Placental pericyte (primary cell): ENCODE measurements around the gene BRI3BP. TPM values are rescaled to one million over a fixed set of nuclear protein-coding genes. Genes with fewer than 3 reads are reported as not detected.

Experiments
- small RNA-seq: library from RNA; depleted of rRNA; stranded (forward); fragments of <200 nt; gene quantifications from one replicate; pipeline ENCODE3, GENCODE V24; 2012; ENCODE audit warnings: low replicate concordance
- total RNA-seq: library from RNA; depleted of rRNA; stranded (reverse); fragments of >200 nt; gene quantifications from 2 replicates; pipeline ENCODE4 v1.2.3, GENCODE V29; 2012

BRI3BP gene
- 1.5 and 12.2 TPM in 2 replicates for total RNA-seq

GRCh38 chr12:124993626-124994436 lies at the start of gene BRI3BP:
BRI3BP (plus strand) TSS chr12:124993645; CDS start chr12:124993791, 146 bp downstream.

GRCh38 chr12:125065021-125065918 lies 71.8 kb downstream of the BRI3BP start, which contains the start of gene AACS:
AACS (plus strand) TSS chr12:125065435; CDS start chr12:125065585, 150 bp downstream.

Small RNA genes within 50 kb of the gene (small RNA-seq; reads per million reads assigned to genes)
- not detected for gene AC122688.1

Other genes starting within 250 kb of the BRI3BP start
- 14.0 and 43.3 TPM in 2 replicates for gene SCARB1, start 129.8 kb upstream of the BRI3BP start, total RNA-seq
- 1,588 and 2,964 TPM in 2 replicates for gene UBC, start 79.0 kb upstream of the BRI3BP start, total RNA-seq
- 16.2 and 29.1 TPM in 2 replicates for gene DHX37, start 4.5 kb upstream of the BRI3BP start, total RNA-seq
- 46.5 and 69.8 TPM in 2 replicates for gene AACS, start 71.8 kb downstream of the BRI3BP start, total RNA-seq
- gene TMEM132B, start 192.7 kb downstream of the BRI3BP start, total RNA-seq: 0.44 and 19.5 TPM in 2 replicates